HUES64 (cell line): ENCODE data around the gene IL2RA.

ENCODE experiments used
- H3K27ac ChIP-seq: 2 replicates; pipeline ENCODE4 v1.7.0; 2013; ENCODE audit warnings: low read depth, low read length, inconsistent platforms
- H3K27me3 ChIP-seq: 2 replicates; pipeline ENCODE4 v1.6.1; 2013; ENCODE audit warnings: mild to moderate bottlenecking, low read length; ENCODE audit not compliant: insufficient read depth
- H3K36me3 ChIP-seq: 2 replicates; pipeline ENCODE4 v1.6.1; 2013; ENCODE audit warnings: mild to moderate bottlenecking, low read length; ENCODE audit not compliant: insufficient read depth
- H3K4me1 ChIP-seq: 2 replicates; pipeline ENCODE4 v1.6.1; 2013; ENCODE audit warnings: mild to moderate bottlenecking, low read length, moderate library complexity; ENCODE audit not compliant: insufficient read depth
- H3K4me3 ChIP-seq: 2 replicates; pipeline ENCODE4 v1.5.1; 2013; ENCODE audit warnings: mild to moderate bottlenecking, low read length, moderate library complexity
- H3K9ac ChIP-seq: 2 replicates; pipeline ENCODE4 v1.6.1; 2013; ENCODE audit warnings: mild to moderate bottlenecking, low read depth, low read length
- H3K9me3 ChIP-seq: 2 replicates; pipeline ENCODE4 v1.6.1; 2013; ENCODE audit warnings: low read depth, low read length; ENCODE audit not compliant: insufficient read depth
- WGBS: fragments of 150-250, 120-280 bp; methylation state at CpG from one replicate; pipeline ENCODE4 v1.1.7; 2013; ENCODE audit warnings: missing lambda C conversion rate; 5-methylcytosine and 5-hydroxymethylcytosine counted together

The IL2RA gene

DNA sequence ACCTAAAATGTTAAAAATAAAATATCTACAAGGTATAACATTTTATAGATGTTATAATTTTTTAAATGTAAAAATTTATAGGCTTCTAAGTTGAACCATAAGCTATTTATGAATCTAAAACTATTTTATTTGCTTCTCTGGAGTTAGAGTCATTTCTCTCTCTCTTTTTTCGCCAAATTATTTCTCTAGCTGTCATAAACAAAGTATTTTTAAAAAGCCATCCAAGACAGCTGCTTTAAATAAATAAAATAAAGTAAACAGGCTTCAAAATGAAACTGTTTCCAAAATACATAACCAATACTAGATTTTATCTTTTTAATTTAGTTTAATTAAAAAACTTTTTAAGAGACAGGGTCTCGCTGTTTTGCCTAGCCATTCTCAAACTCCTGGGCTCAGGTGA, 72.4 kb downstream of the IL2RA start:
- Histone ChIP-seq H3K9ac (no peak overlapping the region), H3K36me3 (no peaks in the 10 kb centered on the region), H3K27me3 (no peaks in the 10 kb centered on the region), H3K27ac (no peak overlapping the region), H3K4me3 (no peak overlapping the region), H3K9me3 (peaks cover 29% of the 10 kb centered on the region; the same call in 1 of the 2 replicates), H3K4me1 (no peaks in the 10 kb centered on the region)
- WGBS = 86% methylated on average over 1 of the region's 2 CpGs

DNA sequence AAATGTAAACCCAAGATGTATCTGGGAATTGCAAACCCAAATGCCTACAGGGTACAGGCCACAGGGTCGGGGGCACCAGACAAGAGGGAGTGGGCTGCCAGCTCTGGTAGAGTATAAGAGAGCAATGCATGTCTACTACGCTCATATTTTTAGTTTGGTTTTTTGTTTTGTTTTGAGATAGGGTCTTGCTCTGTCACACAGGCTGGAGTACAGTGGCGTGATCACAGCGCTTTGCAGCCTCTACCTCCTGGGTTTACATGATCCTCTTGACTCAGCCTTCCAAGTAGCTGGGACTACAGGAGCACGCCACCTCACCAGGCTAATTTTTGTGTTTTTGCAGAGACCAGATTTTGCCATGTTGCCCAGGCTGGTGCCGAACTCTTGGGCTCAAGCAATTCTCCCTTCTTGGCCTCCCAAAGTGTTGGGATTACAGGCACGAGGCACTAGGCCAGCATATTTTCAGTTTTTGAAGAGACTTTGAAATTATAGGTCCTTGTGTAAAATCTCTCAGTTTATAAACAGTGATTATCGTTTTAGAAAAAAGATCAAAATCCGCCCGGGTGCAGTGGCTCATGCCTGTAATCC, 73.7 kb downstream of the IL2RA start:
- Histone ChIP-seq H3K4me3 (no peak overlapping the region), H3K9ac (no peak overlapping the region), H3K27me3 (no peaks in the 10 kb centered on the region), H3K4me1 (no peaks in the 10 kb centered on the region), H3K27ac (no peak overlapping the region), H3K9me3 (peaks cover 22% of the 10 kb centered on the region; the same call in 1 of the 2 replicates), H3K36me3 (no peaks in the 10 kb centered on the region)
- WGBS = 95% methylated on average over 10 of the region's 10 CpGs

GRCh38 chr10:5987747-5988146, 74.4 kb downstream of the IL2RA start:
- no peak overlapping the region for H3K9ac ChIP-seq

GRCh38 chr10:5985029-5985428, 77.1 kb downstream of the IL2RA start:
- Histone ChIP-seq H3K9ac (no peak overlapping the region), H3K27me3 (peaks cover 16% of the 10 kb centered on the region; the same call in 1 of the 2 replicates), H3K4me1 (no peaks in the 10 kb centered on the region), H3K36me3 (no peaks in the 10 kb centered on the region), H3K27ac (no peak overlapping the region), H3K4me3 (no peak overlapping the region), H3K9me3 (no peaks in the 10 kb centered on the region)
- 92% methylated on average over 5 of the region's 5 CpGs for WGBS

More at GRCh38 chr10:5987747-5988146, 74.4 kb downstream of the IL2RA start:
- Histone ChIP-seq H3K4me1 (no peaks in the 10 kb centered on the region), H3K36me3 (no peaks in the 10 kb centered on the region), H3K27me3 (no peaks in the 10 kb centered on the region), H3K27ac (no peak overlapping the region), H3K9me3 (peaks cover 17% of the 10 kb centered on the region; the same call in 1 of the 2 replicates), H3K4me3 (no peak overlapping the region)
- WGBS = 84% methylated on average over 4 of the region's 4 CpGs

- Histone ChIP-seq H3K9ac (no peak overlapping the region), H3K9me3 (no peaks in the 10 kb centered on the region), H3K27ac (no peak overlapping the region), H3K36me3 (no peaks in the 10 kb centered on the region), H3K27me3 (peaks cover 25% of the 10 kb centered on the region), H3K4me3 (no peak overlapping the region), H3K4me1 (no peaks in the 10 kb centered on the region)
- 93% methylated on average over 9 of the region's 9 CpGs for WGBS
Observed at GRCh38 chr10:5983774-5984173, 78.4 kb downstream of the IL2RA start.

DNA sequence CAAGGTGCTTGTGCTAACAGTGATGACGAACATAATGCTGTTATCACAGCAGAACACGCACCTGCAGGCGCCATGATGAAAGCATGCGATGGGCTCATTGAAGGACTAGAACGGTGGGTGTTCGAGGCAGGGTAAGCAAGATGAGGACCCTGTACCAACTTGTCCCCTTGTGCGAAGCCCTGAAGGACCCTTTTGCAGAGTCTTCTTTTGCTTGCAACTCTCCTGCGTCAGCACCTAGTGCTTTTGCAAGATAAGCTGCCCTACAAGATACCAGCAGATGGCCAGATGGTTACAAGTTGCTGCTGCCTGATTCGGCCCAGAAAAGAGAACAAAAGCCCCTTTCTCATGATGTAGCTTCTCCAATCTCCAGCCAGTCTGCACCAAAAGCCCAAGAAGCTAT, 80.6 kb downstream of the IL2RA start:
- Histone ChIP-seq H3K4me1 (no peaks in the 10 kb centered on the region), H3K27ac (no peak overlapping the region), H3K9me3 (no peaks in the 10 kb centered on the region), H3K36me3 (no peaks in the 10 kb centered on the region), H3K9ac (no peak overlapping the region), H3K4me3 (no peak overlapping the region), H3K27me3 (peaks cover 48% of the 10 kb centered on the region)
- 88% methylated on average over 9 of the region's 9 CpGs for WGBS

DNA sequence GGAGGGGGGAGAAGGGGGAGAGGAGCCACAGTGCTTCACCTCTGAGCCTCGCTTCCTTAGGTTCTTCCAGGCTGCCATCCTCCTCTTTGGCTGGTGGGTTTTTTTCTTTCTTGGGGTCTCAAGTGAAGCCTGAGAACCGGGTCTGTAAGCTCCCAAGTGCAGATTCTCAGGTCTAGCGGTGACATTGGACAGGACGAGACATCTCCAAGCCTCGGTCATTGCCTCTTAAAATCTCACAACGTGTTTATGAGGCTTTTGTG, 84.0 kb downstream of the IL2RA start:
- 13% methylated on average over 6 of the region's 6 CpGs for whole genome bisulfite sequencing
- Histone ChIP-seq H3K9me3 (no peaks in the 10 kb centered on the region), H3K27ac (no peak overlapping the region), H3K9ac (0 out of 2 replicates have a peak overlapping the region, but pooled peaks have one; percentile 33), H3K4me3 (peak overlapping the region; percentile 65), H3K4me1 (no peaks in the 10 kb centered on the region), H3K36me3 (no peaks in the 10 kb centered on the region), H3K27me3 (peaks cover 69% of the 10 kb centered on the region)

DNA sequence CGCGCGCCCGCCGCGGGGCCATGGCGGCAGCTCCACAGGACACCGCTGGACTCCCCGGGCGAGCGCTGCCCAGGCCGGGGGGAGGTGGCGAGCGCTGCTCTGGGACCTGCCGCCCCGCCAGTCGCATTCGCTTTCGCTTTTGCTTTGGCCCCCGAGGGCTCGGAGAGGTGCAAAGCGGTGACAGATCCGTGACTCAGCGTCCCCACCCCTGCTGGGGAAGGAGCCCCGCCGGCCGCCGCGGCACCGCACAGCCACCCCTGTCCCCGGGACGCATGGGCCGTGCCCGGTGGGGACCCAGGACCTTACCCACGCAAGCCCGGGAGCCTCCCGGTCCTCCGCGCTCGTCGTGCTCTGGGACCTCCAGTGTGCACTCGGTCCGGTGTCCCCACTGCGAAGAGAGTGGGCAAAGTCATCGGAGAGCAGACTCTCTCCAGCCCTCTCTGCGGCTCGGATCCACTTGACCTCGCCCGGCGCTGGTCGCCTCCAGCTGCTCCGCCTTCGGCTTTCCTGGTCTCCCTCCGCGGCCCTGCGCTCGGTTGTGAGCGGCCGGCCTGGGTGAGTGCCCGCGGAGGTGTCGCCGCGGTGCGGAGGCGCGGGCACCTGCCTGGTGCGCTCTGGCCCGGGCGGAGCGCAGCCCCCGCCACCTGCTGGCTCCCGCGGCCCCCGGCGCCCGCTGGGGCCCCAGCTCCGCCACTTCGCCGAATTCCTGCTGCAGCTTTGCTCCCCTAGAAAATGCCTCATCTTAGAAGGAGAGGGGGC, 84.5 kb downstream of the IL2RA start, which contains the start of gene IL15RA:
Gene IL15RA (minus strand): TSS at position 73 of the 759 bp plus-strand sequence. CDS start 51 bp downstream, at position 22.
- no peak within 1 kb of the TSS for H3K27ac ChIP-seq
- H3K4me1 ChIP-seq = no peaks in the 10 kb centered on the region
- WGBS = under 1% methylated on average over 76 of the region's 80 CpGs
- peak within 1 kb of the TSS; percentile 65 for H3K4me3 ChIP-seq
- no peaks in the 10 kb centered on the region for H3K36me3 ChIP-seq
- no peaks in the 10 kb centered on the region for H3K9me3 ChIP-seq
- H3K27me3 ChIP-seq = peaks cover 69% of the 10 kb centered on the region
- peak within 1 kb of the TSS; percentile 33; the same call in 1 of the 2 replicates for H3K9ac ChIP-seq

GRCh38 chr10:5976512-5977470, 85.4 kb downstream of the IL2RA start:
- 2% methylated on average over 82 of the region's 82 CpGs for WGBS
- Histone ChIP-seq H3K27ac (no peak overlapping the region), H3K9ac (peak overlapping the region; percentile 33; the same call in 1 of the 2 replicates), H3K4me1 (no peaks in the 10 kb centered on the region), H3K27me3 (peaks cover 69% of the 10 kb centered on the region), H3K36me3 (no peaks in the 10 kb centered on the region), H3K9me3 (no peaks in the 10 kb centered on the region), H3K4me3 (peak overlapping the region; percentile 65)

- no peak overlapping the region for H3K27ac ChIP-seq
- H3K9me3 ChIP-seq = no peaks in the 10 kb centered on the region
- 75% methylated on average over 20 of the region's 20 CpGs for WGBS
- peaks cover 61% of the 10 kb centered on the region for H3K27me3 ChIP-seq
- no peaks in the 10 kb centered on the region for H3K36me3 ChIP-seq
- H3K4me1 ChIP-seq = no peaks in the 10 kb centered on the region
- peak overlapping the region; percentile 65 for H3K4me3 ChIP-seq
- no peak overlapping the region for H3K9ac ChIP-seq
Observed at GRCh38 chr10:5975641-5976473, 86.3 kb downstream of the IL2RA start.
